Duodenal mucosa (tissue), 2 donors: Measurements from ENCODE around the gene DNAH6.

Experiments
- H3K27ac ChIP-seq: one replicate; pipeline ENCODE4 v1.7.0; 2013; ENCODE audit warnings: low read depth, low read length
- H3K27me3 ChIP-seq, 2 donors: one replicate each; pipeline ENCODE4 v1.7.0; 2013; ENCODE audit warnings: low read length in 2 of 2, control low read depth in 1 of 2; ENCODE audit not compliant: insufficient read depth in 2 of 2, control insufficient read depth in 1 of 2
- H3K36me3 ChIP-seq, 2 donors: one replicate each; pipeline ENCODE4 v1.7.0; 2013; ENCODE audit warnings: low read length in 2 of 2, control low read depth in 1 of 2; ENCODE audit not compliant: insufficient read depth in 2 of 2, control insufficient read depth in 1 of 2
- H3K4me1 ChIP-seq, 2 donors: one replicate each; pipeline ENCODE4 v1.7.0; 2013; ENCODE audit warnings: low read length in 2 of 2, control low read depth in 1 of 2; ENCODE audit not compliant: insufficient read depth in 2 of 2, control insufficient read depth in 1 of 2
- H3K4me3 ChIP-seq, 2 donors: one replicate each; pipeline ENCODE4 v1.7.0; 2013; ENCODE audit warnings: low read length in 2 of 2, low read depth in 1 of 2
- H3K9ac ChIP-seq, 2 donors: one replicate each; pipeline ENCODE4 v1.7.0; 2013; ENCODE audit warnings: low read length in 2 of 2, low read depth in 1 of 2
- H3K9me3 ChIP-seq, 2 donors: one replicate each; pipeline ENCODE4 v1.7.0; 2013; ENCODE audit warnings: low read length in 2 of 2, control low read depth in 1 of 2; ENCODE audit not compliant: control insufficient read depth in 1 of 2

The DNAH6 gene

DNA sequence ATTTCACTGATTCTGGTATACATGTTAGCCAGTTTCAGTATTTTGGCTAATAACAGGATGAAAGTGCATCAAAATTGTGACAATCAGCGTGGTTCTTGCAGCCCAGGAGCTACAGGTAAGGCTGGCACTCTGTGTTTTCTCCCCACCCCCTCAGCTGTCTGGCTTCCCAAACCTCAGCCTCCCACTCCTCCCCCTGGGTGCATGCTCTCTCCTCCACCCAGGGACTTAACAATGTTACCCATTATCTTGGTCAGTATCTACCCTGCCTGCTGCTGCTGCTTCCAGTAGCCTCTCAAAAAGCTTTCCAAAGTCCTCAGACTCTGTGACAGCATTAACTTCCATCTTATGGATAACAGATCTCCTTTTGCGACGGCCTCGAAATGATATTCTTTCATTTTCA lies 323.6 kb downstream of the DNAH6 start:
- H3K36me3 ChIP-seq = peaks cover 4 to 12% of the 10 kb centered on the region in 2 donors
- no peak overlapping the region for H3K27ac ChIP-seq
- no peak overlapping the region for H3K4me3 ChIP-seq
- H3K9me3 ChIP-seq = peaks cover 0 to 18% of the 10 kb centered on the region in 2 donors
- no peaks in the 10 kb centered on the region for H3K4me1 ChIP-seq
- H3K27me3 ChIP-seq = no peaks in the 10 kb centered on the region
- H3K9ac ChIP-seq = no peak overlapping the region

- no peak overlapping the region for H3K27ac ChIP-seq
- no peaks in the 10 kb centered on the region for H3K27me3 ChIP-seq
- H3K9ac ChIP-seq = no peak overlapping the region
- H3K36me3 ChIP-seq = peaks cover 4 to 12% of the 10 kb centered on the region in 2 donors
- H3K4me1 ChIP-seq = peaks cover 0 to 1% of the 10 kb centered on the region in 2 donors
- H3K9me3 ChIP-seq = peaks cover 0 to 18% of the 10 kb centered on the region in 2 donors
- no peak overlapping the region for H3K4me3 ChIP-seq
Observed at GRCh38 chr2:84840306-84840705, 324.0 kb downstream of the DNAH6 start.

- Histone ChIP-seq H3K36me3 (peaks cover 4 to 12% of the 10 kb centered on the region in 2 donors), H3K27ac (no peak overlapping the region), H3K4me1 (peaks cover 5 to 10% of the 10 kb centered on the region in 2 donors), H3K9ac (no peak overlapping the region), H3K9me3 (peaks cover 0 to 10% of the 10 kb centered on the region in 2 donors), H3K27me3 (no peaks in the 10 kb centered on the region), H3K4me3 (no peak overlapping the region)
Observed at GRCh38 chr2:84841577-84841976, 325.3 kb downstream of the DNAH6 start.

GRCh38 chr2:84844141-84844540 lies 327.8 kb downstream of the DNAH6 start:
- no peaks in the 10 kb centered on the region for H3K36me3 ChIP-seq
- no peak overlapping the region for H3K9ac ChIP-seq
- peaks cover 17% of the 10 kb centered on the region in 2 donors for H3K4me1 ChIP-seq
- H3K9me3 ChIP-seq = no peaks in the 10 kb centered on the region
- H3K27ac ChIP-seq = no peak overlapping the region
- no peaks in the 10 kb centered on the region for H3K27me3 ChIP-seq
- no peak overlapping the region for H3K4me3 ChIP-seq

GRCh38 chr2:84846041-84846663 lies 329.9 kb downstream of the DNAH6 start:
- H3K27me3 ChIP-seq = no peaks in the 10 kb centered on the region
- H3K9ac ChIP-seq = no peak overlapping the region
- H3K4me1 ChIP-seq = peaks cover 17% of the 10 kb centered on the region in 2 donors
- no peak overlapping the region for H3K27ac ChIP-seq
- H3K36me3 ChIP-seq = no peaks in the 10 kb centered on the region
- no peak overlapping the region for H3K4me3 ChIP-seq
- H3K9me3 ChIP-seq = no peaks in the 10 kb centered on the region

GRCh38 chr2:84846741-84847142 lies 330.4 kb downstream of the DNAH6 start:
- peaks cover 17% of the 10 kb centered on the region in 2 donors for H3K4me1 ChIP-seq
- no peaks in the 10 kb centered on the region for H3K36me3 ChIP-seq
- no peak overlapping the region for H3K4me3 ChIP-seq
- no peaks in the 10 kb centered on the region for H3K9me3 ChIP-seq
- H3K9ac ChIP-seq = no peak overlapping the region
- H3K27ac ChIP-seq = no peak overlapping the region
- H3K27me3 ChIP-seq = no peaks in the 10 kb centered on the region

DNA sequence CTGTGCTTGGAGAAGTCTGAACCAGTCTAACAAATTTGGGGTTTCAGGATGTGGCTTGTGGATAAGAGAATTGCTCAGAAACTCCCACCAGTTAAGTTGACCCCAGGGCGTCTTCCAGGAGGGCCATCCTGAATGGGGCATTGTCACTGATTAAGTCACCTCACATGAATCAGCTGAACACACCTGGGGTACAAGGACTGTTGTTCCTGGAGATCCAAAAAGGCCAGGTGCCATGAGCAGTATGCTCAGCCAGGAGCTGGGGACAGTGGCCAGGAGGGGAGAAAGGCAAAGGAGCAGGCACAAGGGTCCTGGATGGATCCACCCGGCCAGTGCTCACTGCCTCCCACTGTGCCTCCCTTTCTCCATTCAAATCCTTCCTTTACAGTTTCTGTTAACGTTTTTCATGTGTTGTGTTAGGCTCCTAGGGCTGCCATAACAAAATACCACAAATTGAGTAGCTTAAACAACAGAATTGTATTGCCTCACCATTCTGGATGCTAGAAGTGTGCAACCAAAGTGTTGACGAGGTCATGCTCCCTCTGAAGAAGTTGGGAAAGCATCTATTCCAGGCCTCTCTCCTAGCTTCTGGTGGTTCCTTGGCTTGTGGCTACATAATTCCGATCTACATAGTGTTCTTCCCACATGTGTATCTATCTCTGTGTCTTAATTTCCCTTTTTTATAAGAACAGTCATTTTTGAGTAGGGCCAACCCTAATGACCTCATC lies 331.2 kb downstream of the DNAH6 start:
- Histone ChIP-seq H3K27ac (no peak overlapping the region), H3K36me3 (no peaks in the 10 kb centered on the region), H3K4me3 (no peak overlapping the region), H3K27me3 (no peaks in the 10 kb centered on the region), H3K9me3 (peaks cover 0 to under 1% of the 10 kb centered on the region in 2 donors), H3K4me1 (peaks cover 17% of the 10 kb centered on the region in 2 donors), H3K9ac (no peak overlapping the region)

DNA sequence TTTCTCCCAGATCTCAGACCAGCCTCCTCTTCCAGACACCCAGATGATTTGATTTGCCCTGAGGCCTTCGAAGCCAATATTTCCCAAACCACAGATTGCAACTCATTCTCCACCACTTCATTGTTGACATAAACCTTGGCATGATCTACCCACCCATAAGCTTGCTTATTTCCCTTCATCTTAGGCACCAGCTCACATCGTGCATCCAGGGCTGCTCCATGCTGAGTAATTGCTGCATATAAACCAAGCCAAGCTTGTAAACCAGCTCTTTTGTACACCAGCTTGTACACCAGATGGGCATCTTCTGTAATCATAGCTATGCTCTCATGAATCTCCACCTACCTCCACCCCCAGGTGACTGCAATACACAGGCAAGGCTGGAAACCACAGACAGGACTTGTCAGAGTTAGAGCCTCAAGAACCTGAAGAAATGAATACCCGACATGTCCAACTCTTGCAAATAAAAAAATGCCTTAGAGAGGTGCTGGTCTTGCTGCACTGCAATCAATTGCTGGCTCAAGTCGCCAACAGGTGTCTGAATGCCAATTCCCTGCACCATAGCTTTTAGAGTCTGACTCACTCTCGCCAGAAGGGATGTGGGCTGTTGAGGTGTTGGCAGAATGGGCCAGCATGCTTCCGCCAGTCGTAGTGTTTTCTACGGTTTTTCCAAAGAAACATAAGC lies 333.1 kb downstream of the DNAH6 start:
- no peaks in the 10 kb centered on the region for H3K36me3 ChIP-seq
- H3K27me3 ChIP-seq = no peaks in the 10 kb centered on the region
- no peak overlapping the region for H3K4me3 ChIP-seq
- H3K9me3 ChIP-seq = peaks cover 0 to 11% of the 10 kb centered on the region in 2 donors
- peaks cover 17% of the 10 kb centered on the region in 2 donors for H3K4me1 ChIP-seq
- H3K9ac ChIP-seq = no peak overlapping the region
- H3K27ac ChIP-seq = no peak overlapping the region

GRCh38 chr2:84850471-84850870 lies 334.2 kb downstream of the DNAH6 start:
- no peak overlapping the region for H3K27ac ChIP-seq

DNA sequence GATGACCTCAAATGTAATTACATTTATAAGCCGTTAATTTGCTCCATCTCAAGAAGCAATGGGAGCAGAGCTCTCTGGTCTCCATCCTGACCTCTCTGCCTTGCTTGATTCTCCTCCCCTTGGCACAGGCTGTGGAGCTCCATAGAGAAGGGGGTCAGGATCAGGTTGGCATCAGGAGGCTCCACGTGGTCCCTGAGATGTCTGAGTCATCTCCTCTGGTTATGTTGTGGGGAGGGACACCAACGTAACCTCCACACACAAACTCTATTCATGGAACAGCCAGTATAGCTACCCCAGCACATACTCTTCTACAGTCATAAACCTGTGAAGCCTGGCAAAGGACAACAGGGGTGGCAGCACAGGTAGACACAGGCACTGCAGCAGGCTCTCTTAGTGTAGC lies 335.6 kb downstream of the DNAH6 start:
- Histone ChIP-seq H3K4me3 (no peak overlapping the region), H3K4me1 (peaks cover 4 to 9% of the 10 kb centered on the region in 2 donors), H3K9me3 (peaks cover 0 to 11% of the 10 kb centered on the region in 2 donors), H3K27me3 (no peaks in the 10 kb centered on the region), H3K36me3 (no peaks in the 10 kb centered on the region), H3K27ac (no peak overlapping the region), H3K9ac (no peak overlapping the region)

More at GRCh38 chr2:84850471-84850870, 334.2 kb downstream of the DNAH6 start:
- no peak overlapping the region for H3K9ac ChIP-seq
- no peaks in the 10 kb centered on the region for H3K27me3 ChIP-seq
- peaks cover 14 to 17% of the 10 kb centered on the region in 2 donors for H3K4me1 ChIP-seq
- H3K4me3 ChIP-seq = no peak overlapping the region
- no peaks in the 10 kb centered on the region for H3K36me3 ChIP-seq
- H3K9me3 ChIP-seq = peaks cover 0 to 11% of the 10 kb centered on the region in 2 donors
